Right kidney (tissue), 1 donor: Measurements from ENCODE around the gene ATF5.
A peak's percentile ranks its signal among the peaks of the same experiment; 100 is the strongest.
"Not testable (repeated sequence)": the region's sequence is repeated elsewhere in the genome, so short reads cannot be mapped to it uniquely, and the experiment has no call there.

Experiments
- DNase-seq: peaks from one replicate; pipeline ENCODE4 v3.0.0-alpha.2; 2016

Gene ATF5

DNA sequence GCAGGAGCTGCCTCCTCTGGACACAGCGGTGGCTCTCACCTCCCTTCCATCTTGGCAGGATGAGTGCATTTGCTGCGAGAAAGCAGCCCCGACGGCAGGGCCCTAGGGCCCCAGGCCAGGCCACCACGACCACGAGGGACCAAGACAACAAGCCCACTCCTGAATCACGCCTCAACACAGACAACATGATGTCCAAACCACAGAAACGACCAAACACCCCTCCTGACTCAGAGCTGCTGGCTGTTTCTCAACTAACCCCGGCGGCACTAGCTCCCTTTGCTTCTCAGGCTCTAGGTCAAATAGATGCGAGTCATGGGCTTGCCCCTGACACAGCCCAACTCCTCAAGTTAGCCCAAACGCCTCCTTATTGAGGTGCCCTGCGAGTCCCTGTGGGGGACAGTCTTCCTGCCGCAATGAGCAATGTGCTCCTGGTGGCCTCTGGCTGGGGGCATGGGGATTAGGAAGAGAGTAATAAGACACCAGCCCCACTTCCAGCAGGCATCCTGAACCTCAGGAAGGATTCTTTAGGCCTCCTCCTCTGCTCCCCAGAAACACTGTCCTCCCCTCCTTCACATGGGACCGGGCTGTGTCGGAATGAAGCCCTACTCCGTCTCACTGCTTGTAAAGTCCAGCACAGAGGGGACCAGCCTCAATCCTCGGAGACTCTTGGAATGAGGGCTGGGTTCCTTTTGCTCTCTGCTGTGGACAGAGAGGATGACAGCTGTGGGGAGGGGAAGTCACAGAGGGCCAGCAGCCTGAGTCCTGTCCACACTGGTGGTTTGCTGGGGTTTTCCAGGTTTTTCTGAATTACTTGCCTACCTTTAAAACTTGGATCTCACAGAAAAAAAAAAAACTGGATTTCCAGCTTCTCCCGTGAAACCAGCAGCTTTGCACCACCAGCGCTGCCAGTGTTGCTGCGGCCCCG, 6.9 kb upstream of the ATF5 start:
- no peak for DNase-seq

DNA sequence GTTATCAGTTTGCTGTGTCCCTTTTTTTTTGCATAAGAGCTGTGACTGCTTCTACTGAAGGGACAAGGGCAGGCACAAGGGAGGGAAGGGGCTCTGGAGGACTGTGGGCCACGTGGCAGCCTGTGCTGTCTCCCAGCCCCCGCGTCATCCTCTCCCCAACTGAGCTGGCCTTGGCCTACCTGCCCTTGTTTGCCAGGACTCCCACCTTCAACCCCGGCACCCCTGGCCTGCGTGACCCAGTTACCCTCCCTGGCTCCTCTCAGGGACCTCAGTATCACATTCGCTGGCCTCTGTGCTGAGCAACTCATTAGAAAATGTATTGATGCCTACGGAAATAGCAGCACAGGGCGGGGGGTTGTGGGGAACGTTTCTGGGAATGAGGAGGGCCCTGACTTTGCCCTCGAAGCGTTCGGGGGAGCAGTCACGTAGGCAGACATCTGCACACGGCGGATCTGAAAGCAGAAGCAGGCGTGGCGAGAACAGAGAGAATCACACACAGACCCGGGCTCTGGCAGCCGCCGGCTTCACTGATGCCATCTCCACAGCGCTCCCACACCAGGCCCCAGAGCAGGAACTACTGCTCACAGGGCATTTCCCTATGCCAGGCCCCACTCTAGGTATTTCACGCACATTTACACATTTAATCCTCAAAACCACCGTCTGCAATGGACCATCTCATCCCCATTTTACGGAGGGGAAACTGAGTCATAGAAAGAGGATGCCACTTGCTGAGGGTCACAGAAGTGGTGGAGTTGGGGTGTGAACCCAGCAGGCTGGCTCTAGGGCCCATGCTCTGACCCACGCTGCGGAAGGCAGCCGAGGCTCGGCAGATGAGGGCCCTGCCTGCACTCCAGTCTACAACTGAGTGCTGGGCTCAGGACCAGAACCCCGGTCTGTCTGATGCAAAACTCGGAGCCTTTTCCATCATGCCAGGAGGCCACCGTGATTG, 5.7 kb upstream of the ATF5 start:
- DNase-seq: no peak

DNA sequence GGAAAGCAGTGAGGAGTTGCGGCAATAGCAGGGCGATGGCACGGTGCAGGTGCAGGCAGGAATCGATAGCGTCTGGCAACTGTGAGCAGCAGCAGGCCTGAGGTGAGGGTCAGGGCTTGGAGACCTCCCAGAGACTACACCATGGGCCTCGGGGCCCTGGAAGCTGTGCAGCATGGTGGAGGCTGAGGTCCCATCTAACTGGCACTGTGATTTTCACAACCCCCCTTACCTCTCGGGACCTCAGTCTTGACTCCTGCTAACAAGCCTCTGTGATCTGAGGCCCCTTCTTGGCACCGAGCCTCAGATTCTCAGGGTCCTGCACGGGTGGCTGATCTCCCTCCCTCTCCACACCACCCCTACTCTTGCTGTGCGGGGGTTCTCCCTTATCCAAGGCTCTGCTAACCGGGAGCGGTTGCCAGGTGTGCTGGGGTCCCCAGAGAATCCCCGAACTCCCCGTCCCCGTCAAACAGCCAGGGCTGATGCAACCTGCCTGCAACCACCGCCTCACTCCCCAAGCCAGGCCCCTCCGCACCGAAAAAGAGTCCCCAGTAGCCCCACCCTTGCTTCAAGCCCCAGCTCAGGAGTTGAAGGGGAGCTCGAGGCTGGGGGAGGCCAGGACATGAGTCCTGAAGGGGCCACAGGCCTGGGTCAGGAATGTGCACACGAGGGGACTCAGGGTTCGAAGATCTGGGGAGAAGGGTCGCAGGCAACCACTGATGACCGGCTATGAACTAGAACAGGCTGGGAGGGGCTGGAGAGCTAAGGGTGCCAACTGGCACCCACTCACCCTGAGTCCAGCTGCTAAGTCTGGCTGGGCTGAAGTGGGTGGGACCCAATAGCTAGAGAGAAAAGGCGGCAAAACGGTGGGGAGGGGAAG, 4.8 kb upstream of the ATF5 start:
- no peak for DNase-seq

DNA sequence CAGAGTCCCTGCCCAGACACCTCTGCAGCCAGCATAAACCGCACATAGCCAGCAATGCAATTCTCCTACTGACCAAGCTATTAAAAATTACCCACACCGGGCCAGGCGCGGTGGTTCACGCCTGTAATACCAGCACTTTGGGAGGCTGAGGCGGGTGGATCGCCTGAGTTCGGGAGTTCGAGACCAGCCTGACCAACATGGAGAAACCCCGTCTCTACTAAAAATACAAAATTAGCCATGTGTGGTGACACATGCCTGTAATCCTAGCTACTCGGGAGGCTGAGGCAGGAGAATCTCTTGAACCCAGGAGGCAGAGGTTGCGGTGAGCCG, 4.2 kb upstream of the ATF5 start:
- DNase-seq: not testable (repeated sequence)

DNA sequence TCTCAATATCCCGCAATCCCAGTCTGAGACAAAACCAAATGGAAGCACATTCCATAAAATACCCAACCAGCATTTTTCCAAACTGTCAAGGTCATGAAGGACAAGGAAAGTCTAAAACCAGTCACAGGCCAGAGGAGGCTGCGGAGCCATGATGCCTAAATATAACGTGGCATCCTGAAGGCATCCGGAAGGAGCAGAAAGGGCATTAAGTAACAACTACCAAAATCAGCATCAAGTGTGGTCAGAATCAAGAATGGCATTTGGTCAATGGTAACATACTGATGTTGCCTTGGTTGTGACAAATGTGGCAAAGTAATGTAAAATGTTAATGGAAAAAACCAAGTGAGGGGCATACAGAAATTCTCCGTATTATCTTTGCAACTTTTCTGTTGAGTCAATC, 3.5 kb upstream of the ATF5 start:
- no peak for DNase-seq

DNA sequence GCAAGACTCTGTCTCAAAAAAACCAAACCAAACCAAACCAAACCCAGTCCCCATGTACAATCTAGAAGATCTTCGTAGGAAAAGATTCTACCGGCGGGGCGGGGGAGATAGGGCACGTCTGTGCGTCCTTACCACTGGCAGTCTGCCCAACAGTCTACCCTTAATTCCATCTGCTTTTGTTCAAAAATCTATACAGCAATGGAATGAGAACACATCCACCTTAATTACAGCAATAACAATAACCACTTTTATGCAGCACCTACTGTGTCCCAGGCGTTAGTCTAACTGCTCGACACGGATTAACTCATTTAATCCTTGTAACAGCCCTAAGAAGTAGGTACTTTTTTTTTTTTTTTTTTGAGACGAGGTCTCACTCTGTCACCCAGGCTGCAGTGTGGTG, 2.5 kb upstream of the ATF5 start:
- no peak for DNase-seq

DNA sequence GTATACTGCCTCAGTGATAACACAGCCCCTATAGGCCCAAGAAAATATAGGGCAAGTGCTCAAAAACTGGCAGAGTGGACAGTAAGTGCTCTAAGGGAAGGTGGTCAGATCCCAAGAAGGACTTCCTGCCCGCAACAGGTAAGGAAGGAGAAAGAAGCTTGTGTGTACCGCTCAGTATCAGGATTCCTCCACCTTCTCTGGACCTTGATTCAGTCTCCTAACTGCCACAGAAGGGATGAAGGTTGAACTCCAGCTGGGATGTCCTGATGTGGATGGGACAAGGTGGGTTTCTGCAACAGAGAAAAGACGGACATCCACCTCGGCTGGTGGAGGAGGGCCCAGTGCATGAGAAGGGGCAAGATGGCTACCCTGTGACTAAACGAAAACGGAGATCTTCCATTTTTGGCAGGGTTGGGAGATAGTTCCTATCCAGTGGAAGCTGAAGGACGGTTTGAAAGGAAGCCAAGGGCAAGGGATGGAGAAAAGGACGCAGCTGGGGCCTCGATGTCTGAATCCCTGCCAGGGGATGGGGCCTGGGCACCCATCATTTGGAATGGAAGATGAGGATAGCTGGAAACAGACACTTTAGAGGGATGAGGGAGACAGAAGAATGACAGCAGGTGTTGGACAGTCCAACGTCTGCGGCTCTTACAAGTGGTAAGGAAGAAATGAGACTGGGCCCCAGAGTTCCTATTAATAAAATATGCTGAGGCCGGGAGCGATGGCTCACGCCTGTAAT, 1.3 kb upstream of the ATF5 start:
- DNase-seq: no peak

DNA sequence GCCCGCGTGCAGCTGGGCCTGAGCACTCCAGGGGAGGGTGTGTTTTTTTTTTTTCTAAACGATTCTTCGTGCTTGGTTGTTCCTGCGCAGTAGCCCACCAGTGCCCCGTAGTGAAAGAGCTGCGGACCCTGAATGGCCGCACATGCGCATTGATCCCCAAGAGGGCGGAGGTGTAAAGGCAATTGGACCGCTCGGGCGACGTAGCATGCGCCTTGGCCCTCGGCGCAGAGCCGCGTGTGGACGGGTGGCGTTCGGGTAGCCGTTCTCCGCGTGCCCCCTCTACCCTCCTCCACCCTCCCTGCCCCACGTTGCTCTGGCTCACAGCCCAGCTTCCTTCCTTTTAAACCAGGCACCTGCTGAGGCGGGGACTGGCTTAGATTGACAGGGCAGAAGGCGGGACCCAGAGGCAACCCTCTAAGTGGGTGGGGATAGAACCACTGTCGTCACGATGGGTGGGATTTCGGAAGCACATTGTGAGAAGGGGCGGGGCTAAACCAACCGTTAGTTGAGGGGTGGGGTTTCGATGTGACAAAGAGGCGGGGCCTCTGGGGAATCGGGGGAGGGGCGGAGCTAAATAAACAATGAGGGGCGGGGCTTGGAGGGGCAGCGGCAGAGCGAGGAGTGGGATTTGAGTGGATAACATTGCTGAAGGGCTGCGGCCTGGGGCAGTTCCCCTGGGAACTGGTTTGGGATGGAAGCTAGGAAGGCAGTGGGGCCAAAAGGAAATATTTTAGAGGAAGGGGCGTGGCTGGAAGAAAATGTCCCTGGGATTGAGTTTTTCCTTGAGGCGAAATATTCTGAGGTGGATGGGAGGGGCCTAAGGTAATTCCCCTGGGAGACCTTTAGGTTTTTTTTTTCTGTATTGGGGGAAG, 842 bp downstream of the ATF5 start:
- peak; percentile 96 for DNase-seq

DNA sequence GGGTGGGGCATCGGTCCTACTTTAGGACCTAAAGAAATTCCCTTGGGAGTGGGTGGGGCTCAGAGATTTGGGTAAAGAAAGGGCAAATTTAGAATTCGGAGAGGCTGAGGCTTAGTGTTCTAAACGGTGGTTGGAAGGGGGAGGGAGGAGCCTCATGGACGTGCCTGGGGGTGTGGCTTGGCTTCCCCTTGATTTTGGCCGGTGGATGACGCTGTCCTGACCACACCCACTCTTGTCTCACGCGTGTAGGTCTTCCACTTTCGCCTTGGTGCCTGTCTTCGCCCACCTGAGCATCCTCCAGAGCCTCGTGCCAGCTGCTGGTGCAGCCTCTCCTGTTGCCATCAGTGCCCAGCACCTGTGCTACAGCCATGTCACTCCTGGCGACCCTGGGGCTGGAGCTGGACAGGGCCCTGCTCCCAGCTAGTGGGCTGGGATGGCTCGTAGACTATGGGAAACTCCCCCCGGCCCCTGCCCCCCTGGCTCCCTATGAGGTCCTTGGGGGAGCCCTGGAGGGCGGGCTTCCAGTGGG, 1.5 kb downstream of the ATF5 start:
- DNase-seq: peak; percentile 20

DNA sequence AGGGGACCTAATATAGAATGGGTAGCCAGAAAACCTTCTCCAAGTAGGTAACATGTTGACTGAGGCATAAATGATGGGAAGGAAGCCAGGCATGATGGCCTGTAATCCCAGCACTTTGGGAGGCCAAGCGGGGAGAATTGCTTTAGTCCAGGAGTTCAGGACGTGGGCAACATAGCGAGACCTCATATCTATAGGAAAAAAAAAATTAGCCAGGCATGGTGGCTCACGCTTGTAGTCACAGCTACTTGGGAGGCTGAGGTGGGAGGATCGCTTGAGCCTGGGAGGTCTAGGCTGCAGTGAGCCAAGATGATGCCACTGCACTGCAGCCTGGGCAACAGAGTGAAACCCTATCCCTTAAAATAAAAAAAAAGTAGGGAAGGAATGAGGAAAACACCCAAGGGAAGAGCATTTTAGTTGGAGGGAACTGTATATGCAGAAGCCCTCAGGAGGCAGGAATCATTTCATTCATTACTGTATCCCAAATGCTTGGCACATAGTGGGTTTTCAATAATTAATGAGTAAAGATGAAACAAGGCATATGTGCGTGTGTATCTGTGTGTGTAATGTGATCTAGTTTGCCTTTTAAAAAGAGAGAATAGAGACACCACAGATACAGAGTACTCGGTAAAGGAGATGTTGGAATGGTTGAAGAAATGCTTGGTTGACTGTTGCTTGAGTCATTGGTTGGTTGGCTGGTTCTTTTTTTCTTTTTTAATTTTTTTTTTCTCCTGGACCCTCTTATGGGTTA, 2.5 kb downstream of the ATF5 start:
- no peak for DNase-seq

DNA sequence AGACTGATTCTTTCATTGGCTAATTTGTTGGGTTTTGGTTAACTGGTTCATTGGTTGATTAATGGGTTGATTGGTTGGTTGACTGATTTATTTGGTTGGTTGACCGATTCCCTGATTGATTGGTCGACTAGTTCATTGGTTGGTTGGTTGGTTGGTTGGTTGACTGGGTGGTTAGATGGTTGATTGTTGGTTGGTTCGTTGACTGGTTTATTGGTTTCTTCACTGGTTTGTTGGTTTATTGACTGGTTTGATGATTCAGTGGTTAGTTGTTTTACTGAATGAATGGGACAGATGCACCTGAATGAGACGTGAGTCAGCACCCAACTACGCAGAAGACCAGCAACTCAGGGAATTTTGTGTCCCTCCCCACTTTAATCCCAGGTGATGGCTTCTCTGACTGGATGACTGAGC, 3.0 kb downstream of the ATF5 start:
- no peak for DNase-seq

DNA sequence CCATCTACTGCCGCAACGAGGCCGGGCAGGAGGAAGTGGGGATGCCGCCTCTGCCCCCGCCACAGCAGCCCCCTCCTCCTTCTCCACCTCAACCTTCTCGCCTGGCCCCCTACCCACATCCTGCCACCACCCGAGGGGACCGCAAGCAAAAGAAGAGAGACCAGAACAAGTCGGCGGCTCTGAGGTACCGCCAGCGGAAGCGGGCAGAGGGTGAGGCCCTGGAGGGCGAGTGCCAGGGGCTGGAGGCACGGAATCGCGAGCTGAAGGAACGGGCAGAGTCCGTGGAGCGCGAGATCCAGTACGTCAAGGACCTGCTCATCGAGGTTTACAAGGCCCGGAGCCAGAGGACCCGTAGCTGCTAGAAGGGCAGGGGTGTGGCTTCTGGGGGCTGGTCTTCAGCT, 3.7 kb downstream of the ATF5 start:
- no peak for DNase-seq

DNA sequence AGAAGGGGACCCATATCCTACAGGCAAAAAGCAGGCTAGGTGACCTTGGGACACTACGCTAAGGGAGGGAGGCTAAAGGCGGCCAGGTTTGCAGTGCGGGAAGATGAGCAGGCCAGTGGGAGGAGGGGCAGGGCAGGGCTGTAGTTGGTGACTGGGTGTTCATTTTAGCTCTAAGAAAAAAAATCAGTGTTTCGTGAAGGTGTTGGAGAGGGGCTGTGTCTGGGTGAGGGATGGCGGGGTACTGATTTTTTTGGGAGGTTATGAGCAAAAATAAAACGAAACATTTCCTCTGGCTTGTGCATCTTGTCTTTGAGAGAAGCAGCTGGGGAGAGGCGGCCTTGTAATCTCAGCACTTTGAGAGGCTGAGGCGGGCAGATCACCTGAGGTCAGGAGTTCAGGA, 4.6 kb downstream of the ATF5 start:
- no peak for DNase-seq

DNA sequence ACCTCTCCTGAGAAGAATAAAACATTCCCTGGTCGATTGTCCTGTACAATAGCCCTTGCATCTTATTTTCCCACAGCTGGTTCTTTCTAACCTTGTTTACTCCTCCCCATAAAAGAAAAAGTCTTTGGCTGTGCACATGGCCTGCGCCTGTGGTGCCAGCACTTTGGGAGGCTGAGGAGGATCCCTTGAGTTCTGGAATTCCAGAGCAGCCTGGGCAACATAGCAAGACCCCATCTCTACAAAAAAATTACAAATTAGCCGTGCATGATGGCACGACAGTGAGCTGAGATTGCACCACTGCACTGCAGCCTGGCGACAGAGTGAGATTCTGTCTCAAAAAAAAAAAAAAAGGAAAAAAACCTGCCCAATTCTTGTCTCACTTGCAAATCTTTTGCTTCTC, 7.5 kb downstream of the ATF5 start:
- no peak for DNase-seq

DNA sequence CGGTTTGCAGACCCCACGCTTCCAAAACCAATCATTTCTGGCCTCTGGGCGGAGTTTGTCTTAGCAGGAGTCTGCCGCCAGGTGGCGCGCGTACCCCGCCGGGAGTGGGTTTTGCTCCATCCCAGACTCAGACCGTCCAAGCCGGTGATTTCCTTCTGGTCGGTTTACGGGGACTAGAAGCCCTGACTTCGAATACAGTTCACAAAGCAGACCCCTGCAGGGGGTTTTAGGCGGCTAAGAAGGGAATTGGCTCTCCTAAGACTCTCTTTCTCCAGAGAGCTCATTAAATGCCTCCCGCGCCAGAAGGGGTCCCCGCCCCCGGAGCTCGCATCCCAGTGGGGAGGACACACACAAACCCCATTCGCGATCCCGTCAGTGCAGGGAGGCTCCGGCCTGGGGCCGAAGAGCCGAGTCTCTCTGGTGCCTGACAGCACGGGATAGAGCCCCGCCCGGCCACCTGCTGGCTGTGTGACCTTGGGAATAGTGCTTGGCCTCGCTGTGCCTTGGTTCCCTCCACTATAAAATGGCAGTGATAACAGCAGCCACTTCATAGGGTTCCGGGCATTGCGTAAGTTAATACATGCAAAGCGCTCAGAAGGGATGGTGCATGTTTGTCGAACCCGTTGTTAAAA, 8.9 kb downstream of the ATF5 start:
- peak; percentile 70 for DNase-seq

DNA sequence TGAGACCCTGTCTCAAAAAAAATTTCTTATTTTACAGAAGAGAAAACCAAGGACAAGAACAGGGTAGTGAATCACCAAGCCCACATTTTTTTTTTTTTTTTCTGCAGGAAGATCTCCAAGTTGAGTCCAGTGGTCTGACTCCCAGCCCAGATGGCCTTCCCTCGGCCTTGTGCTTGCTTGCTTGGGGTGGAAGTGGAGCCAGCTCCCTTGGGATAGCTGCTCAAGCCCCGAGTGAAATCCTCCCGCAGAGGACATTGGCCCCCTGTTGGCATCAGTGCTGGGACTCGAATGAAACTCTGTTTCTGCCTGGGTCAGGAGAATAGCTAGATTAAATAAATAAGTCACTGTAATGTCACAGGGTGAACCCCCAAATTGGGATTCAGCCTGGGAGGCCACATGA, 9.7 kb downstream of the ATF5 start:
- no peak for DNase-seq

DNA sequence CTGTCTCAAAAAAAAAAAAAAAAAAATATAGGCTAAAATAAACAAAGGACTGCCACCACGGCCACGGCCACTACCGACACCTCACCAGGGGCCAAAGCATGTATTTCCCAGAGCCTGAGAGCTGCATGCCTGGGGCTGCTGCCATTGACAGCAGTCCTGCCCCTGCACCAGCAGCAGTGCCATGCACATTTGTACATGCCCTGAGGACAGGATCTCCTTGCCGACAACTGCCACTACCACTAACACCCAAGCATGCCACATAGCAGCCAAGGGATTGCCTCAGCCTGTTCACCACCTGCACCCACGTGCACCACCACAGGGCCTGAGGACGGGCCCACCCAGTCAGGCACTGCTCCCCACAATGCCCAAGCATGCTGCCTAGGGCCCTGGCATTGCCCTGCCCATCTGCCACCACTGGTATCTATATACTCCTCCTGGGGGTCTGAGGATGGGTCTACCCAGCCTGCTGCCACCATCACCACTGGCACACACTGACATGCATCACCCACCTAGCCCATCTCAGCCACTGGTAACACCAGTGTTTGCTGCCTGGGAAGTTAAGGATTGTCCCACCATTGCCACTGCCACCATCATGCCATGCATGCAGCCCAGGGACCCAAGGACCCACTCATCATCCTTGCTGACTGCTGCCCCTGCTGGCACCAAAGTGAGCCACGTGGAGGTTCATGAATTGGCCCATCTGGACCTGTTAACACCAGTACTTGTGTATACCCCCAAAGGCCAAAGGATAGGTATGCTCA, 10.9 kb downstream of the ATF5 start:
- DNase-seq: no peak

DNA sequence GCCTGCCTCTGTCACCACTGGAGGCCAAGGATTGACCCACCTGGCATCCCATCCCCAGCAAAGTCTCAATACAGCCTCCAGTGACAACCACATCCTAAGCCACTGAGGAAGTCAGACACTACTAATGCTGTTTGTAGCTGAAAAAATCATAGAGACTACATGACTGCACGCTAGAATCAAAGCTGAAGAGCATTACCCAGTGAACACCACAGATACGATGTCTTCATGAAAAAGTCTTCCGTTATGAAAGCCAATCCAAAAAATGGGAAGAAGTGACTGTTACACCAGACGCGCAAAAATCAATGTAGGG, 11.4 kb downstream of the ATF5 start:
- DNase-seq: no peak

DNA sequence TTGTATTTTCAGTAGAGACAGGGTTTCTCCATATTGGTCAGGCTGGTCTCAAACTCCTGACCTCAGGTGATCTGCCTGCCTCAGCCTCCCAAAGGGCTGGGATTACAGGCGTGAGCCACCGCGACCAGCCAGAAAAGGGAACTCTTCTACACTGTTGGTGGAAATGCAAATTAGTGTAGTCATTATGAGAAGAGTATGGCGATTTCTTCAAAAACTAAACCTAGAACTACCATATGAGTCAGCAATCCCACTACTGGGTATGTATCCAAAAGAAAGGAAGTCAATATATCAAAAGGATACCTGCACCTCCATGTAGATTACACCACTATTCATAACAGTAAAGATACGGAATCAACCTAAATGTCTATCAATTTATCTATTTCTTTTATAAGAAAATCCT, 15.6 kb downstream of the ATF5 start:
- DNase-seq: not testable (repeated sequence)
